Sigmoid colon (tissue), 4 donors: ENCODE data around the gene VWA3A.
"Not testable (repeated sequence)": the region's sequence is repeated elsewhere in the genome, so short reads cannot be mapped to it uniquely, and the experiment has no call there.

Source experiments
- CTCF ChIP-seq, 4 experiments: fragments of 450-650 bp in 3 of 4; fragments of 200-600 bp in 1 of 4; IDR thresholded peaks; one replicate each; pipeline ENCODE4 v1.5.1; 2016 to 2019; ENCODE audit warnings: antibody characterized with exemption in 4 of 4, mild to moderate bottlenecking in 3 of 4, moderate library complexity in 2 of 4
- EP300 ChIP-seq, 4 donors: sonication (generic); formaldehyde crosslinking; IDR thresholded peaks; one replicate each; pipeline ENCODE4 v1.6.1; 2017; ENCODE audit warnings: antibody characterized with exemption in 4 of 4
- POLR2A ChIP-seq, 2 donors: fragments of 450-650 bp; IDR thresholded peaks; one replicate each; pipeline ENCODE4 v1.6.1; 2016; ENCODE audit warnings: antibody characterized with exemption in 2 of 2, mild to moderate bottlenecking in 2 of 2, moderate library complexity in 2 of 2
- POLR2AphosphoS5 ChIP-seq, 4 donors: sonication (generic); formaldehyde crosslinking; IDR thresholded peaks; one replicate each; pipeline ENCODE4 v1.6.1; 2017; ENCODE audit warnings: antibody characterized with exemption in 4 of 4

GRCh38 chr16:22153078-22153477, 60.7 kb downstream of the VWA3A start:
- not testable (repeated sequence) for TF ChIP-seq CTCF, POLR2A, POLR2AphosphoS5, EP300 (IDR thresholded peaks at IDR 0.05)
